Gastrocnemius medialis (tissue), 4 donors: Measurements from ENCODE around the gene MLLT10. TPM values are rescaled to one million over a fixed set of nuclear protein-coding genes. Genes with fewer than 3 reads are reported as not detected.

Source experiments
- ATAC-seq, 2 donors: fragments of 150-250 bp; one replicate each; pipeline ENCODE4 v1.9.1; 2016
- DNase-seq, 2 donors: peaks; one replicate each; pipeline ENCODE4 v3.0.0-alpha.2; 2019
- H3K27ac ChIP-seq, 4 donors: fragments of 200-600 bp; sonication (generic); 1 replicate in 1 of 4; 2 replicates in 3 of 4; pipeline ENCODE4 v1.5.1; 2016 to 2018; ENCODE audit warnings: mild to moderate bottlenecking in 2 of 4, moderate library complexity in 1 of 4
- H3K27me3 ChIP-seq, 3 donors: fragments of 200-600 bp; sonication (generic) in 2 of 3; 1 replicate in 1 of 3; 2 replicates in 2 of 3; pipeline versions ENCODE4 v1.5.1 to v1.6.0; 2016 to 2019; ENCODE audit warnings: mild to moderate bottlenecking in 1 of 3, moderate library complexity in 1 of 3
- H3K36me3 ChIP-seq, 2 donors: fragments of 200-600 bp; sonication (generic) in 1 of 2; one replicate each; pipeline ENCODE4 v1.5.1; 2017 to 2018
- H3K4me1 ChIP-seq, 2 donors: fragments of 200-600 bp; sonication (generic) in 1 of 2; one replicate each; pipeline ENCODE4 v1.5.1; 2016 to 2017; ENCODE audit warnings: mild to moderate bottlenecking in 2 of 2
- H3K4me3 ChIP-seq, 4 donors: fragments of 200-600 bp; sonication (generic) in 3 of 4; 1 replicate in 1 of 4; 2 replicates in 3 of 4; pipeline ENCODE4 v1.5.1; 2016 to 2019; ENCODE audit warnings: mild to moderate bottlenecking in 2 of 4
- H3K9me3 ChIP-seq, 3 donors: fragments of 200-600 bp; sonication (generic) in 2 of 3; 1 replicate in 1 of 3; 2 replicates in 2 of 3; pipeline ENCODE4 v1.5.1; 2016 to 2019
- POLR2A ChIP-seq, 2 donors: fragments of 450-650 bp; IDR thresholded peaks; one replicate each; pipeline ENCODE4 v1.6.1; 2017; ENCODE audit warnings: antibody characterized with exemption in 2 of 2, mild to moderate bottlenecking in 2 of 2, moderate library complexity in 2 of 2
- in situ Hi-C, 4 donors: fragments of 200-750 bp; cut with MboI; loops; one replicate each; pipeline versions ENCODE4 v1.15.0 to v1.8.0; 2017; ENCODE audit warnings: low sequenced_read_pairs in 4 of 4
- intact Hi-C: fragments of 100-400 bp; cut with DNase I; formaldehyde crosslinking; loops from one replicate; pipeline ENCODE4 v1.15.1; 2023; ENCODE audit warnings: low total_unique reads
- total RNA-seq, 4 donors: library from RNA; depleted of rRNA; stranded (reverse); fragments of >200 nt; gene quantifications; one replicate each; pipeline versions ENCODE4 v1.1.0 to v1.2.3, GENCODE V29; 2016
- TF ChIP-seq, protein P1 (sequence below), 5 experiments: fragments of 450-650 bp in 3 of 5; fragments of 200-600 bp in 2 of 5; sonication (generic) in 2 of 5; IDR thresholded peaks in 4 of 5; conservative IDR thresholded peaks in 1 of 5; 1 replicate in 4 of 5; 2 replicates in 1 of 5; pipeline ENCODE4 v1.5.1; 2016 to 2019; ENCODE audit warnings: antibody characterized with exemption in 5 of 5, mild to moderate bottlenecking in 3 of 5, moderate library complexity in 3 of 5

The MLLT10 gene
- total RNA-seq, 4 donors from 2014 or later, result 13.6 to 26.6 (median 21.6) TPM

DNA sequence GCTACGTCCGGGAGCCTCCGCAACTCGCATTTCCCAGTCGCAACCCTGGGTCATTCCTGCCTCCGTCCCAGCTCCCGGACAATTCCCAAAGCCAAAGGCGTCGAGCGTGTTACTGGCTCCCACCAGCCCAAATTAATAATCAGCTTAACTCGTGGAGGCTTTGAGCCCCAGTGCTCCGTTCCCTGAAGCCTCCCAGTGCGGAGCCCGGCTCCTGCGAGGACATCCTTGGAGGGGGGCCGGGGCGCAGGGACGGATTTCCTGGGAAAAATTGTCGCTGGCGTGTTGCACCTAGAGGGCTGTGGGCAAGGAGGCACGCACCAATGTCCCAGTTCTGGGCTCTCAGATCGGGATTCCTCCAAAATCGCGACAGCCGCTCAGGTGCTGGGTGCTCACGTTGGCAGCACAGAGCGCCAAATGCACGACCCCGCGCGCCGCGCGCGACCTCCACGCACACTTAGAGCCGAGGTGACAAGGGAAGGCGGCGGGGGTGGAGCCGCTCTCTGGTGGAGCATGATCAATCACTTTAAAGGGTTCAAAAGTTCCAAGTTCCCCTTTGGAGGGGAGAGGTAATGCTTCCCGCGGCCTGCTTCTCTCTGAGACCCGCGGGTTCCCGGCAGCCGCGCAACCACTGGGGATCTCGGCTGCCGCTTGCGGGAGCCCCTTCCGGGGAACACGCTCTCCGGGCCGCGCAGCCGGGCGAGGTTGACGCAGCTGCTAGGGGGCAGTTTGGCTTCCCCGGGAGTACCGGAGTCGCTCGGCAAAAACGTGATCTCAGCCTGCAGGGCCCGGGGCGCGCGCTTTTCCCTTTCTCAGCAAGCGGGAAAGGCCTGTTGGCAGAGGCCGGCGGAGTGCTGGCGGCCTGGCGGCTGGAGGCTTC lies 34.1 kb upstream of the MLLT10 start:
- TF ChIP-seq, protein P1, sequence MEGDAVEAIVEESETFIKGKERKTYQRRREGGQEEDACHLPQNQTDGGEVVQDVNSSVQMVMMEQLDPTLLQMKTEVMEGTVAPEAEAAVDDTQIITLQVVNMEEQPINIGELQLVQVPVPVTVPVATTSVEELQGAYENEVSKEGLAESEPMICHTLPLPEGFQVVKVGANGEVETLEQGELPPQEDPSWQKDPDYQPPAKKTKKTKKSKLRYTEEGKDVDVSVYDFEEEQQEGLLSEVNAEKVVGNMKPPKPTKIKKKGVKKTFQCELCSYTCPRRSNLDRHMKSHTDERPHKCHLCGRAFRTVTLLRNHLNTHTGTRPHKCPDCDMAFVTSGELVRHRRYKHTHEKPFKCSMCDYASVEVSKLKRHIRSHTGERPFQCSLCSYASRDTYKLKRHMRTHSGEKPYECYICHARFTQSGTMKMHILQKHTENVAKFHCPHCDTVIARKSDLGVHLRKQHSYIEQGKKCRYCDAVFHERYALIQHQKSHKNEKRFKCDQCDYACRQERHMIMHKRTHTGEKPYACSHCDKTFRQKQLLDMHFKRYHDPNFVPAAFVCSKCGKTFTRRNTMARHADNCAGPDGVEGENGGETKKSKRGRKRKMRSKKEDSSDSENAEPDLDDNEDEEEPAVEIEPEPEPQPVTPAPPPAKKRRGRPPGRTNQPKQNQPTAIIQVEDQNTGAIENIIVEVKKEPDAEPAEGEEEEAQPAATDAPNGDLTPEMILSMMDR (IDR thresholded peaks at IDR 0.05 in 4 of 5, conservative IDR thresholded peaks at IDR 0.05 in 1 of 5), result no peak
- no peak for TF ChIP-seq POLR2A (IDR thresholded peaks at IDR 0.05)
- in situ Hi-C loops (loop anchor here (5.0 to 25.0 kb wide), 9 partner anchors 213 to 1487 kb away; partner anchors contain the start of genes BMI1 (in 1 of the 4) and COMMD3 (in 1 of the 4)), intact Hi-C loops (loop anchor here (5.0 to 10.0 kb wide), 4 partner anchors 223 to 935 kb away; partner anchors contain the start of gene DNAJC1)
- H3K36me3 ChIP-seq, result no peaks in the 10 kb centered on the region
- H3K4me1 ChIP-seq, result peaks cover 4 to 22% of the 10 kb centered on the region in 2 donors
- H3K27me3 ChIP-seq, result peaks cover 0 to 30% (median 27%) of the 10 kb centered on the region in 3 donors
- no peak for DNase-seq
- no peaks in the 10 kb centered on the region for H3K9me3 ChIP-seq
- no peak overlapping the region for H3K27ac ChIP-seq
- ATAC-seq, result no peak
- H3K4me3 ChIP-seq, result peak overlapping the region; percentile 18 to 45 (median 38)

DNA sequence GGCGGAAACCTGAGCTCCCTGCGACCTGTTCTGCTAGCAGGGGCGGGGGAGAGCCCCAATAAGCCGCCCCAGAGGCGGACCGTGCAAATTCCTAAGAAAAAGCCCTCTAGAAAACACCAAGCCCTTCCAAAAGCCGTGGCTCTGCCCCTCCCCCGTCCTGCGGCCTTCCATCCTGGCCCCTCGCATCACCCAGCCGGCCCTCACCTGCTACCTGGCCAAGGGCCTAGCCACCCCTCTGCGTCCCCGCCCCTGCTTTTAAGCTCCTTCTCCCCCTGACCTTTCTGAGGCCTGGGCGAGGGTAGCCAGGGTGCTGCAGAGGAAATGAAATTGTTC lies 33.5 kb upstream of the MLLT10 start:
- in situ Hi-C loops (loop anchor here in 2 of 4 donors (5.0 to 25.0 kb wide), 2 partner anchors 232 to 812 kb away; partner anchors contain the start of genes BMI1 (in 1 of the 2) and COMMD3 (in 1 of the 2)), intact Hi-C loops (no loop called here)
- DNase-seq (no peak), ATAC-seq (no peak)
- Histone ChIP-seq H3K27me3 (peaks cover 0 to 30% (median 24%) of the 10 kb centered on the region in 3 donors), H3K4me1 (peaks cover 4 to 16% of the 10 kb centered on the region in 2 donors), H3K4me3 (peak overlapping the region; percentile 18 to 45 (median 38)), H3K27ac (no peak overlapping the region), H3K36me3 (no peaks in the 10 kb centered on the region), H3K9me3 (no peaks in the 10 kb centered on the region)
- no peak for TF ChIP-seq POLR2A (IDR thresholded peaks at IDR 0.05)
- TF ChIP-seq, protein P1 (IDR thresholded peaks at IDR 0.05 in 4 of 5, conservative IDR thresholded peaks at IDR 0.05 in 1 of 5), result no peak

DNA sequence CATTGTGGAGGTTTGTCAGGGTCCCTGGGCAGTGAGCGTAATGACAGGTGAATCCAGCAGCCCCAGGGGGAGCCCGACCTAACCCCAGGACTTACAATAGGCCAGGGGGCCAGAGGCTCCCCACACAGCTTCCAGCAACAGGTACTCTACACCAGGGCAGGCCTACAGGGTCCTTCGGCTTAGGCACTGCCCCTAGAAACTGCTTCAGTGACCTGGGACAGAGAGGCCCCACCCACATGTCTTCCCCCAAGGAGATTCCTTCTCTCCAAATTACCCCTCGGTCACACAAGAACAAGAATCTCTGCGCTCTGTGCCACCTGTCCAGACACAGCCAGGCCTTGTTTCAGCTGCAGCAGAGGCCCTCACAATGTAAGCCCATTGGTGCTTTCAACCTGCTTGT lies 32.9 kb upstream of the MLLT10 start:
- ATAC-seq, result no peak

DNA sequence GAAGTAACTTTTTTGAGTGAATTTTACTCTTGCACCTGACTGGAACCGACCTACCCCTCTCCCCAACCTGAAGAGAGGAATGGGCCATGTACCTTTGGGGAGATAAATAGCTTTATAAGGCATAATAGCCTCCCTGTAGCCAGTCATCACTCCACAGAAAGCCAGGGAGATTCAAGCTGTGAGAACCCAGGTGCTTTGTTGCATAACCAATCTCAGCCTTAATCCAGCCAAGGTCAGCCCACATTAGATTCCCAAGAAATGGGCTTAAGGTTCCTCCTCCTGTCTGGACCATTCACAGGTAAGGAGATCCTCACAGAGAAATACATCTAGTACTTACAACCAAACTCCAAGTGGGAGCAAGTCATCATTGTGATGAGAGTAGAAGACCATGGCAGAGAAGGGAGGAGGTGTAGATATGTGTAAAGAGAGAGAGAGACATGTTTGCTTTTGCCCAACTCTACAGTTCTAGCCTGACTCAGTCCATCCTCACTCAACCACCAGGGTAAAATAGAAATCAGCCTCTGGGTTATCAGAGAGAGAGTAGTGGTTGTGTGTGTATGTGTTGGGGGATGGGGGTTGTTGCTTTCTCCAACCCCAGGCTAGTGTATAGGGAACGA lies 32.2 kb upstream of the MLLT10 start:
- in situ Hi-C loops (loop anchor here in 2 of 4 donors (5.0 to 25.0 kb wide), 2 partner anchors 230 to 810 kb away; partner anchors contain the start of genes BMI1 (in 1 of the 2) and COMMD3 (in 1 of the 2)), intact Hi-C loops (no loop called here)
- H3K27me3 ChIP-seq, result peaks cover 0 to 29% (median 24%) of the 10 kb centered on the region in 3 donors
- H3K9me3 ChIP-seq, result no peaks in the 10 kb centered on the region
- no peak overlapping the region for H3K4me3 ChIP-seq
- TF ChIP-seq, protein P1 (IDR thresholded peaks at IDR 0.05 in 4 of 5, conservative IDR thresholded peaks at IDR 0.05 in 1 of 5), result no peak
- no peak for TF ChIP-seq POLR2A (IDR thresholded peaks at IDR 0.05)
- DNase-seq (no peak), ATAC-seq (no peak)
- peaks cover 4 to 7% of the 10 kb centered on the region in 2 donors for H3K4me1 ChIP-seq
- no peak overlapping the region for H3K27ac ChIP-seq
- no peaks in the 10 kb centered on the region for H3K36me3 ChIP-seq

More for the DNA sequence above, 32.9 kb upstream of the MLLT10 start:
- Histone ChIP-seq H3K36me3 (no peaks in the 10 kb centered on the region), H3K27me3 (peaks cover 0 to 30% (median 24%) of the 10 kb centered on the region in 3 donors), H3K4me1 (peaks cover 4 to 13% of the 10 kb centered on the region in 2 donors), H3K4me3 (no peak overlapping the region), H3K27ac (no peak overlapping the region), H3K9me3 (no peaks in the 10 kb centered on the region)
- in situ Hi-C loops (loop anchor here in 2 of 4 donors (5.0 to 25.0 kb wide), 2 partner anchors 231 to 811 kb away; partner anchors contain the start of genes BMI1 (in 1 of the 2) and COMMD3 (in 1 of the 2)), intact Hi-C loops (no loop called here)
- TF ChIP-seq, protein P1 (IDR thresholded peaks at IDR 0.05 in 4 of 5, conservative IDR thresholded peaks at IDR 0.05 in 1 of 5), result no peak
- no peak for DNase-seq
